CD14-positive monocyte (primary cell): ENCODE measurements around the gene FUT8. TPM values are rescaled to one million over a fixed set of nuclear protein-coding genes. Genes with fewer than 3 reads are reported as not detected.

ENCODE experiments used
- DNase-seq, 3 donors: peaks; one replicate each; pipeline ENCODE4 v3.0.0-alpha.2; 2011 to 2022
- H2AFZ ChIP-seq: 2 replicates; pipeline ENCODE4 v1.6.0; 2012; ENCODE audit warnings: mild to moderate bottlenecking, low read depth, low read length, inconsistent platforms; ENCODE audit not compliant: insufficient read depth, poor library complexity, severe bottlenecking
- H3K27ac ChIP-seq, 2 donors: 1 replicate in 1 of 2; 2 replicates in 1 of 2; pipeline ENCODE4 v1.5.1; 2012 to 2013; ENCODE audit warnings: low read length in 2 of 2, control low read depth in 1 of 2, inconsistent platforms in 1 of 2, low read depth in 1 of 2, mild to moderate bottlenecking in 1 of 2
- H3K27me3 ChIP-seq, 2 donors: one replicate each; pipeline versions ENCODE4 v1.6.0 to v1.6.1; 2011 to 2013; ENCODE audit warnings: low read length in 2 of 2; ENCODE audit not compliant: control insufficient read depth in 2 of 2, insufficient read depth in 2 of 2
- H3K36me3 ChIP-seq, 2 donors: replicated peaks in 1 of 2; 1 replicate in 1 of 2; 2 replicates in 1 of 2; pipeline versions ENCODE4 v1.5.1 to v1.6.1; 2012 to 2013; ENCODE audit warnings: low read length in 2 of 2, control low read depth in 1 of 2, inconsistent platforms in 1 of 2, mild to moderate bottlenecking in 1 of 2; ENCODE audit not compliant: insufficient read depth in 2 of 2, control insufficient read depth in 1 of 2
- H3K4me1 ChIP-seq, 2 donors: 1 replicate in 1 of 2; 2 replicates in 1 of 2; pipeline versions ENCODE4 v1.5.1 to v1.6.1; 2012 to 2013; ENCODE audit warnings: low read length in 2 of 2, control low read depth in 1 of 2, inconsistent platforms in 1 of 2, mild to moderate bottlenecking in 1 of 2, moderate library complexity in 1 of 2; ENCODE audit not compliant: insufficient read depth in 2 of 2, control insufficient read depth in 1 of 2
- H3K4me2 ChIP-seq: replicated peaks from 2 replicates; pipeline ENCODE3; 2012; ENCODE audit warnings: low read length, moderate library complexity, mild to moderate bottlenecking; ENCODE audit not compliant: poor library complexity, severe bottlenecking; ENCODE audit errors: extremely low read depth
- H3K4me3 ChIP-seq, 3 experiments: fragments of 200-600 bp in 1 of 3; sonication (generic) in 1 of 3; replicated peaks in 1 of 3; 1 replicate in 2 of 3; 2 replicates in 1 of 3; pipeline ENCODE4 v1.5.1; 2011 to 2013; ENCODE audit warnings: low read length in 3 of 3, mild to moderate bottlenecking in 3 of 3, control low read depth in 2 of 3, low read depth in 2 of 3, inconsistent platforms in 1 of 3, moderate library complexity in 1 of 3
- H3K79me2 ChIP-seq: 2 replicates; pipeline ENCODE4 v1.6.0; 2012; ENCODE audit warnings: mild to moderate bottlenecking, control low read depth, inconsistent platforms, low read length, moderate library complexity; ENCODE audit not compliant: insufficient read depth
- H3K9ac ChIP-seq: 2 replicates; pipeline ENCODE4 v1.6.0; 2017; ENCODE audit warnings: low read length, mild to moderate bottlenecking; ENCODE audit not compliant: insufficient read depth, poor library complexity, severe bottlenecking
- H3K9me3 ChIP-seq, 2 donors: replicated peaks in 1 of 2; 1 replicate in 1 of 2; 2 replicates in 1 of 2; pipeline versions ENCODE4 v1.5.1 to v1.6.1; 2012 to 2013; ENCODE audit warnings: low read length in 2 of 2, control low read depth in 1 of 2; ENCODE audit not compliant: control insufficient read depth in 1 of 2, insufficient read depth in 1 of 2
- H4K20me1 ChIP-seq: 2 replicates; pipeline ENCODE4 v1.6.0; 2012; ENCODE audit warnings: mild to moderate bottlenecking, low read length, control low read depth, moderate library complexity; ENCODE audit not compliant: insufficient read depth
- H3K27ac Mint-ChIP-seq, 7 donors: one replicate each; pipeline ENCODE4 v1.8.0; 2020; ENCODE audit warnings: mild to moderate bottlenecking in 7 of 7, mixed read lengths in 7 of 7, moderate library complexity in 6 of 7, inconsistent platforms in 2 of 7
- H3K27me3 Mint-ChIP-seq, 3 donors: one replicate each; pipeline ENCODE4 v1.8.0; 2021 to 2022; ENCODE audit warnings: low read depth in 3 of 3, mild to moderate bottlenecking in 3 of 3, mixed read lengths in 3 of 3, moderate library complexity in 3 of 3, inconsistent platforms in 1 of 3
- H3K36me3 Mint-ChIP-seq, 2 donors: one replicate each; pipeline ENCODE4 v1.8.0; 2020; ENCODE audit warnings: mixed read lengths in 2 of 2, inconsistent platforms in 1 of 2, mild to moderate bottlenecking in 1 of 2
- H3K4me1 Mint-ChIP-seq: one replicate; pipeline ENCODE4 v1.8.0; 2020; ENCODE audit warnings: mild to moderate bottlenecking, mixed read lengths
- H3K4me3 Mint-ChIP-seq, 2 donors: one replicate each; pipeline ENCODE4 v1.8.0; 2020; ENCODE audit warnings: mild to moderate bottlenecking in 2 of 2, mixed read lengths in 2 of 2, moderate library complexity in 1 of 2
- H3K9me3 Mint-ChIP-seq, 7 donors: one replicate each; pipeline ENCODE4 v1.8.0; 2020 to 2022; ENCODE audit warnings: mixed read lengths in 7 of 7, mild to moderate bottlenecking in 6 of 7, moderate library complexity in 6 of 7, inconsistent platforms in 2 of 7
- WGBS: methylation state at CpG from one replicate; pipeline ENCODE4 v1.1.5; 2013; ENCODE audit warnings: missing lambda C conversion rate; ENCODE audit not compliant: insufficient coverage; 5-methylcytosine and 5-hydroxymethylcytosine counted together
- intact Hi-C, 2 donors: fragments of 100-400 bp; cut with micrococcal nuclease; formaldehyde crosslinking; loops; one replicate each; pipeline versions ENCODE4 v1.15.0 to v1.15.1; 2023
- polyA plus RNA-seq, 3 donors: library from polyadenylated mRNA; depleted of rRNA in 1 of 3; unstranded in 2 of 3; stranded (reverse) in 1 of 3; fragments of 300-500 nt in 2 of 3; fragments of >200 nt in 1 of 3; fragmentation: Illumina TruSeq in 2 of 3; gene quantifications; 1 replicate in 2 of 3; 2 replicates in 1 of 3; pipeline ENCODE4 v1.2.3, GENCODE V29; 2012 to 2021
- TF ChIP-seq, protein P1 (sequence below): fragments of 200-600 bp; IDR thresholded peaks from one replicate; pipeline ENCODE4 v1.8.0; 2022; ENCODE audit warnings: antibody characterized with exemption, mild to moderate bottlenecking

FUT8 gene
- polyA plus RNA-seq, 3 donors, result 1.6 to 5.1 (median 5.0) TPM

DNA sequence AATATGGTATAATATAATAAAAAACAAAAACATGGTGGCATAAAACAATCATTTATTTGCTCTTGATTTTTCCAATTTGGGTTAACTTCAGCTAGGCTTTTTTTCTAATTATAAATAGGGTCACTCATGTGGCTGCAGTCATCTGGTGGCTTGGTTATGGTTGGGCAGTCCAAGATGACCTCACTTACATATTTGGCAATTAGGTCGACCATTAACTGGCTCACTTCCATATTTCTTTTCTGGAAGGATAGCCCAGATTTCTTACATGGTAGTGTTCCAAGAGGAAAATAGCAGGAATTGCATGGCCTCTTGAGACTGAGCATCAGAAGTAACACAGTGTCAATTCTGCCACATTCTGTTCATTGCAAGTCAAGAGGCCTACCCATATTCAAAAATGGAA is 153.4 kb downstream of the FUT8 start:
- peaks cover 6 to 10% of the 10 kb centered on the region in 2 donors for H3K36me3 Mint-ChIP-seq
- Histone ChIP-seq H3K4me1 (no peaks in the 10 kb centered on the region), H4K20me1 (no peaks in the 10 kb centered on the region), H3K4me3 (no peak overlapping the region), H2AFZ (no peak overlapping the region), H3K27ac (no peak overlapping the region), H3K4me2 (no peak overlapping the region), H3K9ac (no peak overlapping the region), H3K79me2 (no peaks in the 10 kb centered on the region), H3K9me3 (no peaks in the 10 kb centered on the region), H3K27me3 (no peaks in the 10 kb centered on the region), H3K36me3 (no peaks in the 10 kb centered on the region)
- no peak for DNase-seq
- H3K4me3 Mint-ChIP-seq, result no peak overlapping the region
- no CpG with 5 or more reads among the region's 1 CpG for WGBS
- TF ChIP-seq, protein P1, sequence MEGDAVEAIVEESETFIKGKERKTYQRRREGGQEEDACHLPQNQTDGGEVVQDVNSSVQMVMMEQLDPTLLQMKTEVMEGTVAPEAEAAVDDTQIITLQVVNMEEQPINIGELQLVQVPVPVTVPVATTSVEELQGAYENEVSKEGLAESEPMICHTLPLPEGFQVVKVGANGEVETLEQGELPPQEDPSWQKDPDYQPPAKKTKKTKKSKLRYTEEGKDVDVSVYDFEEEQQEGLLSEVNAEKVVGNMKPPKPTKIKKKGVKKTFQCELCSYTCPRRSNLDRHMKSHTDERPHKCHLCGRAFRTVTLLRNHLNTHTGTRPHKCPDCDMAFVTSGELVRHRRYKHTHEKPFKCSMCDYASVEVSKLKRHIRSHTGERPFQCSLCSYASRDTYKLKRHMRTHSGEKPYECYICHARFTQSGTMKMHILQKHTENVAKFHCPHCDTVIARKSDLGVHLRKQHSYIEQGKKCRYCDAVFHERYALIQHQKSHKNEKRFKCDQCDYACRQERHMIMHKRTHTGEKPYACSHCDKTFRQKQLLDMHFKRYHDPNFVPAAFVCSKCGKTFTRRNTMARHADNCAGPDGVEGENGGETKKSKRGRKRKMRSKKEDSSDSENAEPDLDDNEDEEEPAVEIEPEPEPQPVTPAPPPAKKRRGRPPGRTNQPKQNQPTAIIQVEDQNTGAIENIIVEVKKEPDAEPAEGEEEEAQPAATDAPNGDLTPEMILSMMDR, result no peak
- intact Hi-C loops, result no loop called here
- H3K27ac Mint-ChIP-seq, result no peak overlapping the region
- no peaks in the 10 kb centered on the region for H3K27me3 Mint-ChIP-seq
- no peaks in the 10 kb centered on the region for H3K4me1 Mint-ChIP-seq
- H3K9me3 Mint-ChIP-seq, result peaks cover 0 to 5% (median 2%) of the 10 kb centered on the region in 7 donors

DNA sequence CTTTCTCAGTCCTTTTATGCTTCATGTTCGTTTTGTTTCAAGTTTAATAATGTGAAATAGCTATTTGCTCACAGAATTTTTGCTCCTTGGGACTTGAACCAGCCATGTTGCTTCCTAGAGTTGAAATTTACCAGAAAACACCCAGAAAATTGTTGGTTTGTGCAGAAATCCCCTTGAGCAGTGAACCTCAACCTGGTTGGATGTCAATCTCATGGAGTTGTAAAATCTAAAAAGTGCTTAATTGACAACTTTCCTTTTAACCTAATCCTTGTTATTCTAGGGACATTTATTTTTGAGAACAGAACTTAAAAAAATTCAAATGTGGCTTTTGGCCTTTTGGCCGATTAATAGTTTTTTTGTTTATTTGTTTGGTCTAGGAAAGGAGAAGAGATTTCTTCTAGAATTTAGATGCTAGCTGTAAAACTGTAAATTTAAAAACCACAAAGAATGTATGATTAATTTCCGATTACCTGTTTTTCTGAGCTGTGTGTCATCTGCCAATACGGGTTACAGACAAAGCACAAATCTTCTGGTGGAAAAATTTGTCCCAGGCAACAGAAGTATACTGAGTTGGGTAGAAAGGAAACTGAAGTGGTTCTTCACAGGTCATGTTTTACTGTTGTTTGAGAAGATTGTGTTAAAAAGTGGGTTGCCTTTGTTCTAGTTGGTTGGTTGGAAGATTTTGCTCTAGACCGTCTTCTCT is 154.4 kb downstream of the FUT8 start:
- H3K27ac ChIP-seq, result no peak overlapping the region
- H3K4me2 ChIP-seq, result no peak overlapping the region
- Mint-ChIP-seq H3K4me1 (no peaks in the 10 kb centered on the region), H3K27ac (peak overlapping the region in 1 of 7 donors; percentile 17), H3K27me3 (no peaks in the 10 kb centered on the region), H3K4me3 (no peak overlapping the region), H3K9me3 (peaks cover 0 to 5% (median 2%) of the 10 kb centered on the region in 7 donors), H3K36me3 (peaks cover 6 to 10% of the 10 kb centered on the region in 2 donors)
- H4K20me1 ChIP-seq, result no peaks in the 10 kb centered on the region
- H3K79me2 ChIP-seq, result no peaks in the 10 kb centered on the region
- no peaks in the 10 kb centered on the region for H3K27me3 ChIP-seq
- H3K4me1 ChIP-seq, result no peaks in the 10 kb centered on the region
- intact Hi-C loops, result no loop called here
- no peaks in the 10 kb centered on the region for H3K36me3 ChIP-seq
- no peaks in the 10 kb centered on the region for H3K9me3 ChIP-seq
- H3K4me3 ChIP-seq, result no peak overlapping the region
- TF ChIP-seq, protein P1, result no peak
- 94% methylated on average over 2 of the region's 5 CpGs for WGBS
- H3K9ac ChIP-seq, result no peak overlapping the region
- no peak for DNase-seq
- no peak overlapping the region for H2AFZ ChIP-seq
